ENCODE data around the gene CCDC88A. TPM values are rescaled to one million over a fixed set of nuclear protein-coding genes. Genes with fewer than 3 reads are reported as not detected.

Gene CCDC88A
- total and polyA plus RNA-seq, 8 donors: 73.4 to 107 (median 101) TPM

DNA sequence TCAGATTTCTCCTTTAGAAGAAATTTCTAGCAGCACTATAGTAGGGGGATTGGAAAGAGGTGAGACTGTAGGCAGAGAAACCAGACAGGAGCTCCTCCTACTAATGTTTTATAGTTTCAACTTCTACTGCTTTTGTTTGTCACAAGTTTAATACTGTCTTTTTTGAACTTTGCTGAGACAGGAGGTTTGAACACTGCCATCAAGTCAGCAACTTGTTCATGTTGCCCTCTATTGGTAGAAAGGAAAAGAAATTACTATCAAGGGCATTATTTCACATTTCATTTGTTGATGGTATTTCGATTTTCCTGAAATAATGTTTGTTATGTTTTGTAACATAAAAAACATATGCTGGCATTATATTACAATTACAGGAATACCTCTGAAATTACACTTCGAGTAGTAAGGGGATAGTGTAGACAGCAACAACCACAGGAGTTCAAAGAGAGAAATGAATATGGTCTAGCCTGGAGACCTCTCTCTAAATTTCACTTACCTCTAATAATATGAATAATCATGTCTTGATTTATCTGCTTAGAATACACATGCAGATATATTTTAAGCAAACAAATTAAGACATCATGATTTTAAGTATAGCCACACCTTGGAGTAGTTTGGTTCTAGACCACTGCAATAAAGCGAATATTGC, 12.4 kb upstream of the CCDC88A start:
- intact Hi-C loops (cut with DNase I): no loop called here
- no peaks in the 10 kb centered on the region for H3K27me3 ChIP-seq
- TF ChIP-seq, protein P1, sequence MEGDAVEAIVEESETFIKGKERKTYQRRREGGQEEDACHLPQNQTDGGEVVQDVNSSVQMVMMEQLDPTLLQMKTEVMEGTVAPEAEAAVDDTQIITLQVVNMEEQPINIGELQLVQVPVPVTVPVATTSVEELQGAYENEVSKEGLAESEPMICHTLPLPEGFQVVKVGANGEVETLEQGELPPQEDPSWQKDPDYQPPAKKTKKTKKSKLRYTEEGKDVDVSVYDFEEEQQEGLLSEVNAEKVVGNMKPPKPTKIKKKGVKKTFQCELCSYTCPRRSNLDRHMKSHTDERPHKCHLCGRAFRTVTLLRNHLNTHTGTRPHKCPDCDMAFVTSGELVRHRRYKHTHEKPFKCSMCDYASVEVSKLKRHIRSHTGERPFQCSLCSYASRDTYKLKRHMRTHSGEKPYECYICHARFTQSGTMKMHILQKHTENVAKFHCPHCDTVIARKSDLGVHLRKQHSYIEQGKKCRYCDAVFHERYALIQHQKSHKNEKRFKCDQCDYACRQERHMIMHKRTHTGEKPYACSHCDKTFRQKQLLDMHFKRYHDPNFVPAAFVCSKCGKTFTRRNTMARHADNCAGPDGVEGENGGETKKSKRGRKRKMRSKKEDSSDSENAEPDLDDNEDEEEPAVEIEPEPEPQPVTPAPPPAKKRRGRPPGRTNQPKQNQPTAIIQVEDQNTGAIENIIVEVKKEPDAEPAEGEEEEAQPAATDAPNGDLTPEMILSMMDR (IDR thresholded peaks at IDR 0.05): peak; percentile 30 to 58
- DNase-seq (no peak), ATAC-seq (peak; percentile 84)
- H3K36me3 ChIP-seq: no peaks in the 10 kb centered on the region
- no peak overlapping the region for H3K27ac ChIP-seq
- no peak overlapping the region for H3K4me3 ChIP-seq
- no peaks in the 10 kb centered on the region for H3K9me3 ChIP-seq
- no peaks in the 10 kb centered on the region for H3K4me1 ChIP-seq

DNA sequence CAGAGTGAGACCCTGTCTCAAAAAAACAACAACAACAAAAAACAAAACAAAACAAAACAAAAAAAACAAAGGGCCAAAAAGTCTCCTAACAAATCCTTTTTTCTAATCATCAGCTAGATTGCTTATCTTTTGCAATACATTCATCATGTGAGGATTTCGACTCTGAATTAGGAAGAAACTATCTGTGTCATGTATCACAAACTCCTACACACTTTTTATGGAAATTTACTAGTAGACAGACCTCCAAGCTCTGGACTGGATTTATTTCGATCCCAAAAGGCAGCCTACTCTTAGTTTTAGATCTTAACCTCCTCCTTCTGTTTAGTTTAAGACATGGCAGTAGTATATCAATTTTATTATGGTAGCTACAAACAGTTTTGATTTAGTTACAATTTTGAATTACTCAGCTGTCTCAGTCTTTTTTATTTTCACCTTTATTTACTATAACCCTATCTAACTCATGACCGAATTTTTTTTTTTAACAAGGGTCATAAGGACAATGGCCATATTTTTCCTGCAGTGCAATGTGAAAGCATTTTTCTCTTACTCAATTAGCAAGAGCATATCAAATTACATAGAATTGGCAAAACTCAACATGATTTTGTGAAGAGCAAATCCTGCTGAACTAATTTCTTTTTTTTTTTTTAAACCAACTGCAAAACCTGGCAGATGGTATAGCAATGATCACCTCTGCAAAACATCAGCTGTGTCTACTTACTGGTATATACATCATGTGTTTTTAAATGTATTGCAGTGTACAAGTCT, 10.7 kb upstream of the CCDC88A start:
- intact Hi-C loops (cut with DNase I): no loop called here
- ATAC-seq (no peak), DNase-seq (peak in 1 of 4 donors; percentile 19)
- Histone ChIP-seq H3K27me3 (no peaks in the 10 kb centered on the region), H3K27ac (no peak overlapping the region), H3K9me3 (no peaks in the 10 kb centered on the region), H3K36me3 (no peaks in the 10 kb centered on the region), H3K4me1 (peaks cover 0 to 8% of the 10 kb centered on the region in 2 donors), H3K4me3 (no peak overlapping the region)
- TF ChIP-seq, protein P1 (IDR thresholded peaks at IDR 0.05): no peak

DNA sequence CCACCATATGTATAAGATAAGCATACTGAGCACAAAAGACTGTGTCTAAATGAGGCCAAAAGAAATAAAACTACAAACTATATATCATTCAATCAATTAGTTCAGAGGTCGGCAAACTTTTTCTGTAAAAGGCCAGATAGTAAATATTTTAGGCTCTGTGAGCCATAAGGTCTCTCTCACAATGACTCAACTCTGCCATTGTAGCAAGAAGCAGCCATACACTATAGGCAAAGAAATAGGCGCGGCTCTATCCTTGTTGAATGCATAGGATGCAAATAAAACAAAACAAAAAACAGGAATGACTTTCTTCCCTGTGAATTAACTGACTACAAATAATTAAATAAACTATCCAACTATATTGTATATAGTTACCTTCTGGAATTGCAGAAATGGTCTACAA, 8.6 kb upstream of the CCDC88A start:
- Histone ChIP-seq H3K9me3 (no peaks in the 10 kb centered on the region), H3K4me3 (no peak overlapping the region), H3K27me3 (no peaks in the 10 kb centered on the region), H3K27ac (no peak overlapping the region), H3K4me1 (peaks cover 0 to 20% of the 10 kb centered on the region in 2 donors), H3K36me3 (no peaks in the 10 kb centered on the region)
- intact Hi-C loops (cut with DNase I): no loop called here
- DNase-seq (no peak), ATAC-seq (no peak)
- TF ChIP-seq, protein P1 (IDR thresholded peaks at IDR 0.05): no peak

DNA sequence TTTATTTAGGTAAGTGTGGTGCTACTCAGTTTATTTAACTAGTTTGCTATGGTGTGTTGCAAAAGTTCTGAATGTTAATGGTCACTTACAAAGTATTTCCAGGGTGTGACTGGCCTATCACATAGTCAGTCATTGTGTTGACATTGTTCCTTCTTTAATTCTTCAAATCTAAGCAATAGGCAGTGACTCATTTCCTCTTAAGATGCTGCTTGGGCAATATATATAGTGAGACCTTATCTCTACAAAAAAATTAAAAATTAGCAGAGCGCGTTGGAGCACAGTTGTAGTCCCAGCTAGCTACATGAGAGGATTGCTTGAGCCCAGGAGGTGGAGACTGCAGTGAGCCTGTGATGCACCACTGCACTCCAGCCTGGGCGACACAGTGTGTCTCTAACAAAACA, 5.8 kb upstream of the CCDC88A start:
- peak in 1 of 4 donors; percentile 38 for DNase-seq
- Histone ChIP-seq H3K4me3 (no peak overlapping the region), H3K9me3 (no peaks in the 10 kb centered on the region), H3K27me3 (no peaks in the 10 kb centered on the region), H3K36me3 (no peaks in the 10 kb centered on the region), H3K27ac (peak overlapping the region in 1 of 2 donors; percentile 71), H3K4me1 (peaks cover 0 to 28% of the 10 kb centered on the region in 2 donors)
- intact Hi-C loops (cut with DNase I): no loop called here
- TF ChIP-seq, protein P1 (IDR thresholded peaks at IDR 0.05): no peak
- peak; percentile 91 for ATAC-seq

DNA sequence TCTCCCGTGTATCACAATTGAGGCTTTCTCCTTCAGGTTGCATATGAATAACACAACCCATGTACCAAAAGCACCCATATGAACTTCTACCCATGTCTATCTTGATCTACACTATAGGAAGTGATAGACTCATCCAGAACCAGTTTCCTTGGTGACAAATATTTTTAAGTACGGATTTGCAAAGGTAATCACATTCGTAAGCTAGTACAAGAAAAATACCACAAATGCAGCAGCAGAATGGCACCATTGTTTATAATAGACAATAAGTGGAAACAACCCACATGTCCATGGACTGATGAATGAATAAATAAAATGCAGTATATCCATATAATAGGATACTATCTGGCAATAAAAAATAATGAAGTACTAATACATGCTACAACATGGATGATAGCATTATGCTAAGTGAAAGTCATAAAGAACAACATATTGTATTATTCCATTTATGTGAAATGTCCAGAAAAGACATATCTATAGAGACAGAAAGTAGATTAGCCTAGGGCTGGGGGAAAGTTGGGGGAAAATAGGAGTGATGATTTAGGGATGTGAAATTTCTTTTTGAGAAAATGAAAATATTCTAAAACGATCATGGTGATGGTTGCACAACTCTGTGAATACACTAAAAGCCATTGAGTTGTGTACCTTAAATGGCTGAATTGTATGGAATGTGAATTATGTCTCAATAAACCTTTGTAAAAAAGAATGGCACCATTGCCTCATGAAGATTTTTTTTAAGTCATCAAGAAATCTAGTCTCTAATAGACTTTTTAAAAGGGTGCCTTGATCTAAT, 3.4 kb upstream of the CCDC88A start:
- DNase-seq (no peak), ATAC-seq (no peak)
- no peak overlapping the region for H3K4me3 ChIP-seq
- H3K4me1 ChIP-seq: peaks cover 0 to 37% of the 10 kb centered on the region in 2 donors
- H3K27me3 ChIP-seq: no peaks in the 10 kb centered on the region
- H3K9me3 ChIP-seq: no peaks in the 10 kb centered on the region
- TF ChIP-seq, protein P1 (IDR thresholded peaks at IDR 0.05): no peak
- H3K36me3 ChIP-seq: no peaks in the 10 kb centered on the region
- intact Hi-C loops (cut with DNase I): no loop called here
- no peak overlapping the region for H3K27ac ChIP-seq
